Astrocyte (in vitro differentiated cells and primary cell): ENCODE data around the gene DNMT1.

Experiments used
- CTCF ChIP-seq: IDR thresholded peaks from 2 replicates; pipeline ENCODE4 v1.5.1; 2011; ENCODE audit warnings: low read depth, mild to moderate bottlenecking, inconsistent platforms, low read length, moderate library complexity; ENCODE audit not compliant: insufficient read depth
- EZH2 ChIP-seq: IDR thresholded peaks from 2 replicates; pipeline ENCODE4 v1.6.1; 2012; ENCODE audit warnings: mild to moderate bottlenecking, low read length, inconsistent platforms; ENCODE audit not compliant: insufficient read depth

- no peak for TF ChIP-seq CTCF
- TF ChIP-seq EZH2: no peak
Observed at GRCh38 chr19:10209315-10209714, 14.6 kb upstream of the DNMT1 start.
